Endothelial cell of umbilical vein (primary cell): Measurements from ENCODE around the gene PXMP2. TPM values are rescaled to one million over a fixed set of nuclear protein-coding genes. Genes with fewer than 3 reads are reported as not detected.

Experiments
- BruUV-seq: library from RNA; stranded (reverse); fragments of 400-500 nt; replicated peaks from 2 replicates; lab custom pipeline; 2021; lab: Mats Ljungman, UMichigan
- CTCF ChIA-PET: fragments of 300-600, 350-600 bp; sonication (Branson Sonifier 250); formaldehyde crosslinking; loops from one replicate; lab custom pipeline; 2021; ENCODE audit warnings: antibody characterized with exemption, inconsistent platforms; lab: Charles Lee
- POLR2A ChIA-PET: fragments of 300-600, 350-600 bp; sonication (Branson Sonifier 250); formaldehyde crosslinking; loops from one replicate; lab custom pipeline; 2021; ENCODE audit warnings: antibody characterized with exemption, inconsistent platforms; lab: Charles Lee
- DNase-seq: peaks from one replicate; pipeline ENCODE4 v3.0.0-alpha.2; 2011; ENCODE audit warnings: low read depth, low spot score
- FAIRE-seq: peaks from 2 replicates; lab custom pipeline; 2011; peaks lifted over from hg19 to GRCh38; lab: Jason Lieb, UNC
- H2AFZ ChIP-seq: 2 replicates; pipeline ENCODE4 v1.6.0; 2012; ENCODE audit warnings: low read depth, low read length, control low read depth, inconsistent platforms
- H3K27ac ChIP-seq: 2 replicates; pipeline ENCODE4 v1.5.1; 2011; ENCODE audit warnings: low read depth, mild to moderate bottlenecking, control low read depth, low read length, moderate library complexity; ENCODE audit not compliant: insufficient read depth
- H3K27me3 ChIP-seq, 2 experiments: 2 replicates each; pipeline versions ENCODE4 v1.6.0 to v1.6.1; 2011; ENCODE audit warnings: low read length in 2 of 2, mixed read lengths in 1 of 2; ENCODE audit not compliant: control insufficient read depth in 2 of 2, insufficient read depth in 2 of 2
- H3K36me3 ChIP-seq, 2 experiments: 2 replicates in 1 of 2; 3 replicates in 1 of 2; pipeline ENCODE4 v1.5.1; 2011; ENCODE audit warnings: low read length in 2 of 2, mild to moderate bottlenecking in 1 of 2, moderate library complexity in 1 of 2; ENCODE audit not compliant: control insufficient read depth in 2 of 2, insufficient read depth in 2 of 2; ENCODE audit errors: extremely low read depth in 1 of 2
- H3K4me1 ChIP-seq: 3 replicates; pipeline ENCODE4 v1.5.1; 2011; ENCODE audit warnings: mild to moderate bottlenecking, low read length; ENCODE audit not compliant: control insufficient read depth, insufficient read depth; ENCODE audit errors: extremely low read depth
- H3K4me2 ChIP-seq: 2 replicates; pipeline ENCODE4 v1.6.1; 2011; ENCODE audit warnings: low read length, control low read depth, mixed read lengths; ENCODE audit not compliant: insufficient read depth
- H3K4me3 ChIP-seq, 3 experiments: fragments of 200-600 bp in 1 of 3; sonication (generic), shearing (Covaris generic) in 1 of 3; replicated peaks in 1 of 3; 2 replicates each; pipeline ENCODE4 v1.5.1; 2011 to 2016; ENCODE audit warnings: control low read depth in 3 of 3, low read length in 3 of 3, mild to moderate bottlenecking in 2 of 3, inconsistent platforms in 1 of 3, low read depth in 1 of 3, moderate library complexity in 1 of 3; ENCODE audit not compliant: insufficient read depth in 1 of 3
- H3K79me2 ChIP-seq: 2 replicates; pipeline ENCODE4 v1.6.0; 2012; ENCODE audit warnings: low read length, inconsistent platforms; ENCODE audit not compliant: control insufficient read depth, insufficient read depth
- H3K9ac ChIP-seq: replicated peaks from 2 replicates; pipeline ENCODE3; 2011; ENCODE audit warnings: low read length, control low read depth; ENCODE audit not compliant: insufficient read depth; ENCODE audit errors: extremely low read depth
- H3K9me1 ChIP-seq: replicated peaks from 3 replicates; pipeline ENCODE4 v1.6.0; 2011; ENCODE audit warnings: mild to moderate bottlenecking, low read length; ENCODE audit not compliant: control insufficient read depth, insufficient read depth; ENCODE audit errors: extremely low read depth
- H3K9me3 ChIP-seq: replicated peaks from 2 replicates; pipeline ENCODE4 v1.5.1; 2012; ENCODE audit warnings: low read length, inconsistent platforms; ENCODE audit not compliant: control insufficient read depth, insufficient read depth
- H4K20me1 ChIP-seq: replicated peaks from 2 replicates; pipeline ENCODE3; 2011; ENCODE audit warnings: mild to moderate bottlenecking, low read length; ENCODE audit not compliant: control insufficient read depth, insufficient read depth; ENCODE audit errors: extremely low read depth
- EZH2 ChIP-seq: IDR thresholded peaks from 2 replicates; pipeline ENCODE4 v1.6.1; 2012; ENCODE audit warnings: borderline replicate concordance, low read depth, mild to moderate bottlenecking, moderate library complexity, low read length, inconsistent platforms; ENCODE audit not compliant: severe bottlenecking
- FOS ChIP-seq: IDR thresholded peaks from 2 replicates; pipeline ENCODE4 v1.6.1; 2011; ENCODE audit warnings: mild to moderate bottlenecking, low read length, moderate library complexity, borderline replicate concordance; ENCODE audit not compliant: insufficient read depth
- GATA2 ChIP-seq: IDR thresholded peaks from 2 replicates; pipeline ENCODE4 v1.7.0; 2011; ENCODE audit warnings: low read depth, mild to moderate bottlenecking, moderate library complexity, mixed read lengths, low read length; ENCODE audit not compliant: insufficient read length, insufficient read depth
- JUN ChIP-seq: IDR thresholded peaks from 2 replicates; pipeline ENCODE4 v1.6.1; 2011; ENCODE audit warnings: borderline replicate concordance, low read depth; ENCODE audit not compliant: insufficient read length, insufficient read depth
- MYC ChIP-seq: IDR thresholded peaks from one replicate; pipeline ENCODE4 v1.6.1; 2011; ENCODE audit warnings: mild to moderate bottlenecking, low read depth, low read length
- POLR2A ChIP-seq: IDR thresholded peaks from 2 replicates; pipeline ENCODE4 v1.6.1; 2012; ENCODE audit warnings: low read depth, mild to moderate bottlenecking, control low read depth, low read length
- POLR2AphosphoS5 ChIP-seq: IDR thresholded peaks from 2 replicates; pipeline ENCODE4 v1.6.1; 2012; ENCODE audit warnings: low read depth, mild to moderate bottlenecking, control low read depth, low read length, moderate library complexity; ENCODE audit not compliant: insufficient read depth
- dilution Hi-C: fragments of 300-500 bp; cut with MboI; formaldehyde crosslinking; loops from one replicate; pipeline ENCODE4 v1.15.0; 2019; ENCODE audit warnings: low sequenced_read_pairs; ENCODE audit not compliant: extremely low pct_ligation_motif_present
- intact Hi-C: fragments of 100-400 bp; cut with micrococcal nuclease; formaldehyde crosslinking; loops from one replicate; pipeline ENCODE4 v1.10.0; 2022
- polyA plus RNA-seq, 4 experiments: library from polyadenylated mRNA; depleted of rRNA in 3 of 4; stranded (reverse) in 3 of 4; unstranded in 1 of 4; fragments of >200 nt; gene quantifications; 2 replicates each; pipeline versions ENCODE4 v1.2.1 to v1.2.3, GENCODE V29; 2011 to 2012; ENCODE audit warnings: missing spikeins in 1 of 4
- total RNA-seq: library from RNA; stranded (reverse); gene quantifications from 2 replicates; pipeline ENCODE4 v1.2.3, GENCODE V29; 2021
- TF ChIP-seq, protein P1 (sequence below): IDR thresholded peaks from 2 replicates; pipeline ENCODE4 v1.6.1; 2011; ENCODE audit not compliant: insufficient read depth, insufficient read length
- TF ChIP-seq, protein P2 (sequence below), 2 donors: IDR thresholded peaks; 1 replicate in 1 of 2; 2 replicates in 1 of 2; pipeline ENCODE4 v1.5.1; 2011; ENCODE audit warnings: low read length in 2 of 2, mild to moderate bottlenecking in 2 of 2, moderate library complexity in 2 of 2, control low read depth in 1 of 2, inconsistent platforms in 1 of 2, low read depth in 1 of 2; ENCODE audit not compliant: insufficient read depth in 1 of 2; ENCODE audit errors: extremely low read depth in 1 of 2

The PXMP2 gene
- total and polyA plus RNA-seq, 2 donors (not counting 3 experiments of a cell fraction or from before 2014, with no cell fraction given) = 24.0 to 31.5 TPM

DNA sequence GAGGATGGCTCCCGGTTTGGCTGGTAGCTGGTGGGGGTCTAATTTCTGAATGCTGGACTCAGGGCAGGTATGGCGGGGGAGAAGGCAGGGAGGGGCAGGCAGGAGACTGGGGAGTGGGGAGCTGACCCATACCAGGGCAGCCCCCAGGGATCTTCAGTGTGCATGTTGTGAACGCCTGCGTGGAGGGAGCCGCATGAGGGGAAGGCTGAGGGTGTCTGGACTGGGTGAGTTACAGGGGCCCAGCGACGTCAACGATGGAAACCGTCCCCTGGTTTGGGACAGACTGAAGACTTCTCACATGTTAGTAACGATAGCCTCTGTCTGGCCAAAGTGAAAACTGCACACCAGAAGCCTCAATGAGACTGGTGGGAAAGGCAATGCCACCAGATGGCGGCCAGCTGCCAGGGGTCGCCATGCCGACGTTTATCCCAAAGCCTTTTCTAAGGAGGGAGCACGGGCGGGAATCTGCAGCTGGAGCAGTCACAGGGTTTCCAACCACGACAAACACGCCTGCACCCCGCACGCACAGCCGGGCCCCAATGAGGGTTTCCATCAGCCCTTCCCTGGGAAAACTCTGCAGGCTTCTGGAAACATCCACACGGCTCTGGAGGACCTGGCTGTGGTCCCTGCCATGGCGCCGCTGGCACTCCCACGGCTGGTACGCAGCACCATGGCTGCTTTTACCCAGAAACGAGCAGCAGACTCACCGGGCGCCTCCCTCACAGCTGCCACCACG, 37.3 kb downstream of the PXMP2 start:
- no peaks in the 10 kb centered on the region for H3K27me3 ChIP-seq
- no peak overlapping the region for H2AFZ ChIP-seq
- intact Hi-C loops (no loop called here), dilution Hi-C loops (no loop called here)
- CTCF ChIA-PET = no interaction called here
- H3K79me2 ChIP-seq = peaks cover 3% of the 10 kb centered on the region
- no peak for FAIRE-seq
- no peaks in the 10 kb centered on the region for H3K9me3 ChIP-seq
- no peaks in the 10 kb centered on the region for H4K20me1 ChIP-seq
- BruUV-seq = no TSS peak
- H3K4me3 ChIP-seq = no peak overlapping the region
- no peaks in the 10 kb centered on the region for H3K9me1 ChIP-seq
- no peaks in the 10 kb centered on the region for H3K4me1 ChIP-seq
- no peak for DNase-seq
- H3K36me3 ChIP-seq = peaks cover 25 to 45% of the 10 kb centered on the region in 2 experiments
- TF ChIP-seq MYC (no peak), POLR2AphosphoS5 (no peak), FOS (no peak), GATA2 (no peak), POLR2A (no peak), JUN (no peak), EZH2 (no peak)
- TF ChIP-seq, protein P1, sequence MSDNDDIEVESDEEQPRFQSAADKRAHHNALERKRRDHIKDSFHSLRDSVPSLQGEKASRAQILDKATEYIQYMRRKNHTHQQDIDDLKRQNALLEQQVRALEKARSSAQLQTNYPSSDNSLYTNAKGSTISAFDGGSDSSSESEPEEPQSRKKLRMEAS = no peak
- TF ChIP-seq, protein P2, sequence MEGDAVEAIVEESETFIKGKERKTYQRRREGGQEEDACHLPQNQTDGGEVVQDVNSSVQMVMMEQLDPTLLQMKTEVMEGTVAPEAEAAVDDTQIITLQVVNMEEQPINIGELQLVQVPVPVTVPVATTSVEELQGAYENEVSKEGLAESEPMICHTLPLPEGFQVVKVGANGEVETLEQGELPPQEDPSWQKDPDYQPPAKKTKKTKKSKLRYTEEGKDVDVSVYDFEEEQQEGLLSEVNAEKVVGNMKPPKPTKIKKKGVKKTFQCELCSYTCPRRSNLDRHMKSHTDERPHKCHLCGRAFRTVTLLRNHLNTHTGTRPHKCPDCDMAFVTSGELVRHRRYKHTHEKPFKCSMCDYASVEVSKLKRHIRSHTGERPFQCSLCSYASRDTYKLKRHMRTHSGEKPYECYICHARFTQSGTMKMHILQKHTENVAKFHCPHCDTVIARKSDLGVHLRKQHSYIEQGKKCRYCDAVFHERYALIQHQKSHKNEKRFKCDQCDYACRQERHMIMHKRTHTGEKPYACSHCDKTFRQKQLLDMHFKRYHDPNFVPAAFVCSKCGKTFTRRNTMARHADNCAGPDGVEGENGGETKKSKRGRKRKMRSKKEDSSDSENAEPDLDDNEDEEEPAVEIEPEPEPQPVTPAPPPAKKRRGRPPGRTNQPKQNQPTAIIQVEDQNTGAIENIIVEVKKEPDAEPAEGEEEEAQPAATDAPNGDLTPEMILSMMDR (IDR thresholded peaks at IDR 0.05; ENCODE audit: extremely low read depth in 1 of 2, insufficient read depth in 1 of 2, low read depth in 1 of 2, low read length in 2 of 2) = no peak
- POLR2A ChIA-PET = no interaction called here
- H3K27ac ChIP-seq = no peak overlapping the region
- H3K4me2 ChIP-seq = no peak overlapping the region
- no peak overlapping the region for H3K9ac ChIP-seq
